ENCODE data around the gene ALDH1A1.

The ALDH1A1 gene

GRCh38 chr9:72955571-72955970, 2.7 kb upstream of the ALDH1A1 start:
- H3K36me3 ChIP-seq (ENCODE audit: low read depth): no peaks in the 10 kb centered on the region
- ATAC-seq (ENCODE audit: low read depth) (no peak), DNase-seq (ENCODE audit: low spot score) (no peak)
- peaks cover 4% of the 10 kb centered on the region for H3K9me3 ChIP-seq (ENCODE audit: severe bottlenecking)
- H3K4me3 ChIP-seq (ENCODE audit: severe bottlenecking): no peak overlapping the region
- no peaks in the 10 kb centered on the region for H3K27me3 ChIP-seq (ENCODE audit: insufficient read depth, poor library complexity, severe bottlenecking)
- no peak overlapping the region for H3K27ac ChIP-seq (ENCODE audit: poor library complexity, severe bottlenecking)
- no peaks in the 10 kb centered on the region for H3K4me1 ChIP-seq (ENCODE audit: insufficient read depth, poor library complexity, severe bottlenecking)
- TF ChIP-seq CTCF (IDR thresholded peaks at IDR 0.05; ENCODE audit: poor library complexity, severe bottlenecking): no peak

GRCh38 chr9:72955126-72955455, 2.2 kb upstream of the ALDH1A1 start:
- no peaks in the 10 kb centered on the region for H3K27me3 ChIP-seq (ENCODE audit: insufficient read depth, poor library complexity, severe bottlenecking)
- H3K4me3 ChIP-seq (ENCODE audit: severe bottlenecking): no peak overlapping the region
- no peak overlapping the region for H3K27ac ChIP-seq (ENCODE audit: poor library complexity, severe bottlenecking)
- H3K9me3 ChIP-seq (ENCODE audit: severe bottlenecking): peaks cover 4% of the 10 kb centered on the region
- TF ChIP-seq CTCF (IDR thresholded peaks at IDR 0.05; ENCODE audit: poor library complexity, severe bottlenecking): no peak
- H3K36me3 ChIP-seq (ENCODE audit: low read depth): no peaks in the 10 kb centered on the region
- ATAC-seq (ENCODE audit: low read depth) (no peak), DNase-seq (ENCODE audit: low spot score) (no peak)
- H3K4me1 ChIP-seq (ENCODE audit: insufficient read depth, poor library complexity, severe bottlenecking): no peaks in the 10 kb centered on the region

- no peak for ATAC-seq (ENCODE audit: low read depth)
- DNase-seq (ENCODE audit: low spot score): no peak
- peaks cover 4% of the 10 kb centered on the region for H3K9me3 ChIP-seq (ENCODE audit: severe bottlenecking)
- no peak overlapping the region for H3K27ac ChIP-seq (ENCODE audit: poor library complexity, severe bottlenecking)
- H3K27me3 ChIP-seq (ENCODE audit: insufficient read depth, poor library complexity, severe bottlenecking): no peaks in the 10 kb centered on the region
- TF ChIP-seq CTCF (IDR thresholded peaks at IDR 0.05; ENCODE audit: poor library complexity, severe bottlenecking): no peak
- no peaks in the 10 kb centered on the region for H3K36me3 ChIP-seq (ENCODE audit: low read depth)
- no peak overlapping the region for H3K4me3 ChIP-seq (ENCODE audit: severe bottlenecking)
- H3K4me1 ChIP-seq (ENCODE audit: insufficient read depth, poor library complexity, severe bottlenecking): no peaks in the 10 kb centered on the region
These were observed 1.7 kb upstream of the ALDH1A1 start for GRCh38 chr9:72954431-72955125.

GRCh38 chr9:72952381-72952690, 517 bp downstream of the ALDH1A1 start:
- TF ChIP-seq CTCF (IDR thresholded peaks at IDR 0.05; ENCODE audit: poor library complexity, severe bottlenecking): no peak
- no peak overlapping the region for H3K4me3 ChIP-seq (ENCODE audit: severe bottlenecking)
- H3K27ac ChIP-seq (ENCODE audit: poor library complexity, severe bottlenecking): no peak overlapping the region
- no peaks in the 10 kb centered on the region for H3K36me3 ChIP-seq (ENCODE audit: low read depth)
- no peaks in the 10 kb centered on the region for H3K4me1 ChIP-seq (ENCODE audit: insufficient read depth, poor library complexity, severe bottlenecking)
- H3K9me3 ChIP-seq (ENCODE audit: severe bottlenecking): no peaks in the 10 kb centered on the region
- ATAC-seq (ENCODE audit: low read depth) (no peak), DNase-seq (ENCODE audit: low spot score) (no peak)
- no peaks in the 10 kb centered on the region for H3K27me3 ChIP-seq (ENCODE audit: insufficient read depth, poor library complexity, severe bottlenecking)

GRCh38 chr9:72951520-72952380, 1.1 kb downstream of the ALDH1A1 start:
- no peak overlapping the region for H3K27ac ChIP-seq (ENCODE audit: poor library complexity, severe bottlenecking)
- no peaks in the 10 kb centered on the region for H3K4me1 ChIP-seq (ENCODE audit: insufficient read depth, poor library complexity, severe bottlenecking)
- DNase-seq (ENCODE audit: low spot score) (no peak), ATAC-seq (ENCODE audit: low read depth) (no peak)
- no peaks in the 10 kb centered on the region for H3K36me3 ChIP-seq (ENCODE audit: low read depth)
- H3K9me3 ChIP-seq (ENCODE audit: severe bottlenecking): no peaks in the 10 kb centered on the region
- no peak for TF ChIP-seq CTCF (IDR thresholded peaks at IDR 0.05; ENCODE audit: poor library complexity, severe bottlenecking)
- H3K4me3 ChIP-seq (ENCODE audit: severe bottlenecking): no peak overlapping the region
- no peaks in the 10 kb centered on the region for H3K27me3 ChIP-seq (ENCODE audit: insufficient read depth, poor library complexity, severe bottlenecking)

Measured in RWPE2 (cell line).